Peyer's patch (tissue), 4 donors: ENCODE results near the gene RHO.

ENCODE experiments used
- POLR2A ChIP-seq, 2 donors: fragments of 450-650 bp; IDR thresholded peaks; one replicate each; pipeline ENCODE4 v1.5.1; 2017; ENCODE audit warnings: antibody characterized with exemption in 2 of 2, mild to moderate bottlenecking in 2 of 2, moderate library complexity in 2 of 2
- TF ChIP-seq, protein P1 (sequence below), 6 experiments: fragments of 450-650 bp in 4 of 6; fragments of 200-600 bp in 2 of 6; sonication (generic) in 1 of 6; IDR thresholded peaks; one replicate each; pipeline ENCODE4 v1.5.1; 2017 to 2019; ENCODE audit warnings: antibody characterized with exemption in 6 of 6, mild to moderate bottlenecking in 3 of 6, moderate library complexity in 1 of 6

DNA sequence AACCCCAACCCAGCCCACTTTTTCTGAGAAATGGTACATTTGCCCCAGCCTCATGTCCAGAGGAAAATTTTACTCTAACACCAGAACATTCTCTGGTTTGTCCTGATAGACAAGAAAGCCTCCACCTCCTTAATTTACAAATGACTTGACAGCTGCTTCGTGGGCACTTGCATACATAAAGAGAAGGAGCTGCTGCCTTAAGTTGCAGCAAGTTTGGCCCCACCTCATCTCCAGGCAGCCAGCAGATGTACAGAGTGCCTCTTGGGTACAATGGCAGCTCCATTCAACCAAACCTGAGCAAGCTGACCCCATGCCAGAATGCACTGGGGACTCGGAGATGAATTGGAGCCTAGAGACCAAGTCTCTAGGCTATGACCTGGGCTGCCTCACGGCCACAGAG is 8.4 kb downstream of the RHO start:
- TF ChIP-seq, protein P1, sequence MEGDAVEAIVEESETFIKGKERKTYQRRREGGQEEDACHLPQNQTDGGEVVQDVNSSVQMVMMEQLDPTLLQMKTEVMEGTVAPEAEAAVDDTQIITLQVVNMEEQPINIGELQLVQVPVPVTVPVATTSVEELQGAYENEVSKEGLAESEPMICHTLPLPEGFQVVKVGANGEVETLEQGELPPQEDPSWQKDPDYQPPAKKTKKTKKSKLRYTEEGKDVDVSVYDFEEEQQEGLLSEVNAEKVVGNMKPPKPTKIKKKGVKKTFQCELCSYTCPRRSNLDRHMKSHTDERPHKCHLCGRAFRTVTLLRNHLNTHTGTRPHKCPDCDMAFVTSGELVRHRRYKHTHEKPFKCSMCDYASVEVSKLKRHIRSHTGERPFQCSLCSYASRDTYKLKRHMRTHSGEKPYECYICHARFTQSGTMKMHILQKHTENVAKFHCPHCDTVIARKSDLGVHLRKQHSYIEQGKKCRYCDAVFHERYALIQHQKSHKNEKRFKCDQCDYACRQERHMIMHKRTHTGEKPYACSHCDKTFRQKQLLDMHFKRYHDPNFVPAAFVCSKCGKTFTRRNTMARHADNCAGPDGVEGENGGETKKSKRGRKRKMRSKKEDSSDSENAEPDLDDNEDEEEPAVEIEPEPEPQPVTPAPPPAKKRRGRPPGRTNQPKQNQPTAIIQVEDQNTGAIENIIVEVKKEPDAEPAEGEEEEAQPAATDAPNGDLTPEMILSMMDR (IDR thresholded peaks at IDR 0.05) = no peak
- TF ChIP-seq POLR2A (IDR thresholded peaks at IDR 0.05) = no peak
